Activated naive CD4-positive, alpha-beta T cell (primary cell): Measurements from ENCODE around the gene YPEL2.

Source experiments
- DNase-seq, 4 experiments: peaks; one replicate each; lab custom pipeline; 2025; lab: John Stamatoyannopoulos, UW

YPEL2 gene

DNA sequence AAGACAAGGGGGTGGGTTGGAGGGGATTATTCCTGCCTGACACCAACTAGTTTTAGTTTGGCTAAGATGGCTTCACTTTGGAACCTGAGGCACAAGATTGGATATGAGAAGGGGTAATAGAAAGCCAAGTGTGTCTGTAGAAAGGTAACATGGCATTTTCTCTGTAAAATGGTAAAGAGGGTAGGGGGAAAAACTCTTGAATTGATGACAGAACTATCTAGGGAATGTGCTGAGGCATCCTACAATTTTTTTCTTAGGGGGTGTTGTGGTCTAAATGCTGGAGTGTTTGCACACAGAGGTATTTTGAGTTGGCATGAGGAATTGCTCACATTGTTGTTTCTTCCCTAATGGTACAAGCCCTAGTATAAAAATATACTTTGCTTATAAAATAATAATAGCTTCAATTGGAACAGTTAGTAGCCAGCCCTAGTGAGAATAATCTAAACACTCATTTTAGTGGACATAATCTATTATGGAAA is 25.8 kb downstream of the YPEL2 start:
- DNase-seq: no peak

DNA sequence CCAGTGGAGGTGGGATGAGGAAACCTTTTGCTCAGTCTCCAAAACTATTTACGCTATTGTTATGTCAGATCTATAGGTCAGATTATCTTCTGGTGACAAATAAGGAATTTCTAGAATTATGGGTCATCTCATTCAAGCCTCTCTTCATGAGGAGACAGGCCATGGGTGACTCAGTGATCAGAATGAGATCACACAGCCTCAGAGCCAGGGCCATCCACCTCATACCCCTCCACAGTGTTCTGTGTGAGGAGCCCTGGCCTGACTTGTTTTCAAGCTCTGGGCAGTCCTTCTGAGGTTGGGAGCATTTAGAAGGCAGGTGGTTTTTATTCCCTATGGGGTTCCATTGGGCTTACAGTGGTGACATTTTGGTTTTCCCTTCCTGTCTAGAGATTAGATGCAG is 26.5 kb downstream of the YPEL2 start:
- DNase-seq: no peak

DNA sequence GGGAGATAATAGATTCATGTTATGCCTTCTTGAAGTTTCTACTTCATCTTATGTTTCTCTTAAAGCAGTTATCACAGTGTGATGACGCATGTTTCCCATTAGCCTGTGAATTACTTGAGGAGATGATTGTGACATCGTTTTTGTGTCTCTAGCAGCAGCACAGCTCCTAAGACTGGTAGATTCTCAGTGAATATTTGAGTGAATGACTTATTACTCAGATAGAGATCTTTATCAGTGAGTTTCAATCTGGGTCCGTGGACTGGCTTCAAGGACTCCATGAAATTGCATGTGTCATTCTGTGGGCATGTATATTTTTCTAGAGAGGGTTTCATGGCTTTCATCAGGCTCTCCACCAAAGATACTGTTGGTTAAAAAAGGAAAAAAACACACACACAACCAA is 29.9 kb downstream of the YPEL2 start:
- no peak for DNase-seq

DNA sequence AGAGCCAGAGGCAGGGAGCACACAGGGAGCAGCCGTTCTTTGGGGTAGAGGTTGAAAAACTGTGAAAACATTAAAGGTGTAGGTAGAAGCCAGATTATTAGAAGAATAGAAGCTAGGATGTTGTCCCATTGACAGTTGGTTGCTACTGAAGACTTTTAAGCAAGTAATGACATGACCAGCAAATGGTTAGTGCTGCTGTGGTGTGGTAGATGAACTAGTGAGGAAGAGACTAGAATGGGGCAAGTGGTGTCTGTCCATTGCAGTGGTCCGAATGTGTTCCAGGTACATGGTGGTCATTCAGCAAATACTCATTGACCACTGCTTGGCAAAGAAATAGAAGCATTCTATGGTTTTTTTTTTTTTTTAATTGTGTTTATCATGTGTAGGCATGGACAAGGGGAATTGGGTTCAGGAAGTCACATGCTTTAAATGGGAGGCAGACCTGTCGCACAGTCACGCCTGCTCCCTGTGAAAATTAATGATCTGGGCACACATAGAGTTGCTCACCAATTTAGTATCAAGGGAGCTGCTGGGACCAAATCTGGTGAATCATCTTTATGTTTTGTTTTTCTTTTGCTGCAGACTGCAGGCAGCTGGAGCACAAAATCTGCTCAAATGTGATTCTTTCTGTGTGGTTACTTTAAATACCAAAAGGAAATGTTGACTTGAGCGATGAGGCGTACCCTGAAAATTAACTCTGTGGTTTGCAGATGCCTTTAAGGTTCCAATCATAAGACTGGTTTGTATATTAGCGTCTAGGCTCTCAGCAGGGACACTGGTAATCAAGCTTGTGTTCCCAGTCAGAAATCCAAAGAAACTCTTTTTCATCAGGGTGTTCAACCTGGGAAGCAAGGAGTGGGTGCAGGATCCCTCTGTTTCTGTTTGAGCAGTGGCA is 30.7 kb downstream of the YPEL2 start:
- DNase-seq: peak in 1 of 4 experiments; percentile 21

DNA sequence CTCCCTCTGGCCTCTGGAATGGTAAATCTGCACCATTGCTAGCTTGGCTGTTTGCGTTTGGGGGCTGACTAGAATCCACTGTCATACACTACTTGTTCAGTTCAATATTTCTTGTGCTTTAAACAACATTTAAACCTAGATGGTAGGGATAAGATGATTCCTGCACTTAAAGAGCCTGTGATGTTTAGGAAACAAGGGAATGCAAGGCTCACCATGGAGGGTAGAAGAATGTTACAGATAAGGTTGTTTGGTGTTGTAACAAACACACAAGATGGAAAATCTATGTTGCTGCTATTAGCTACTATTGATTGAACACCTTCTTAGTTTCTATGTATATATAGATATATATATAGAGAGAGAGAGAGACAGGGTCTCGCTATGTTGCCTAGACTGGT is 31.4 kb downstream of the YPEL2 start:
- DNase-seq: no peak

DNA sequence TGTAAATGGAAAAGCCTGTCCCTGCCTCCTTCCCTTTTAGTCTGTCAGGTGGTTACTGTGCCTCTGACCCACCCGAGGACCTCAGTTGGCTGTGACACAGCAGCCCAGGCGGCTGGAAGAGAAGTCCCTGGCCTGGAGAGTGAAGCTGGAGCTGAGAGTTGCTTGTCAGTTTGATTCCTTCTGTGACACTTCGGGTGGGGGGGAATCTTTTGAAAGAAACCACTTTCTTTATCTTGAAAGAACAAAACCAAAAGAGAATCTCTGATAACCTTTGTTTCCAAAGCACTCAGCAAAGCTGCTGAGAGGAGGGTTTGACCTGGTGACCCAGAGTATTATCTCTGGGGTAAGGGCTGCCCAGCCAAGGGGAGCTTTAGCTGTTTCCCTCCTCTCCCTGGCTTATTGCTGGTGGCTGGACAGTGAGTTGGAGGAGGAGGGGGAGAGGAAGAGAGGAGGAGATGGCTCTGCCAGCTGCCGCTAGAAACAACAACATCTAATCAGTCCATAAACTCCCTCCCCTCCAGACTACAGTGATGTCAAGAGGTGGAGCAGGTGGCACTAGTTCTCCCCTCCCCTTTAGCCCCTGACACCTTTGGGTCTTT is 34.0 kb downstream of the YPEL2 start:
- DNase-seq: no peak

DNA sequence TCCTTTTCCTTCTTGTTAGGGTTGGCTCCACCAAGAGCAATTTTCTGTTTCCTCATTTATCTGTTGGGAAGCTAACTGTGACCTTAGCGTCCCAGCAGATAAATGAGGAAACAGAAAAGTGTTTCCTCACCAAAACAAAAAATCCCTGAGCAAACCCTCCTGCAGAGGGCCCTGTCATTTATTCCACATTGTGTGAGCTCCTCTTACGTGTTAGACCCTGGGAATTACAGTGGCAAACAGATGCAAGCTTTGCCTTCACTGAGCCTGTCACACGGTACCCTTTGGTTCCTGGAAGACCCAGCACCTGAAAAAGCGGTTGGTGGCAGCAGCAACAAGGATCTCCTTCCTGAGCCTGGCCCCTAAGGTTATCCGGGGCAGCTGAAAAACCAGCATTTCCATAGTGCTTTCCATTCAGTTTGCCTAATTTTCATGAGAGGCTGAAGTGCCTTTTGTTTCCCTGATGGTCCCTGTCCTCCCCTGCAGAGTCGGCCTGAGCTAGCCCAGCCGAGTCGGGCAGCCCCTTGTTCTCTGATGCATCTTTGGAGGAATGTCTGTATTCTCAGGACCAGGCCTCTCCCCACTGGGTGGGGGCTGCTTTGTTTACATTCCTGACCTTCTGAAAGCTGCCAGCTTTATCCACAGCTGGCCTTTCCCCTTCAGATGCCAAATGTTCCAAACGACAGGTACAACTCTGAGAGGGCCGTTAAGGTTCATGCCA is 34.7 kb downstream of the YPEL2 start:
- no peak for DNase-seq

DNA sequence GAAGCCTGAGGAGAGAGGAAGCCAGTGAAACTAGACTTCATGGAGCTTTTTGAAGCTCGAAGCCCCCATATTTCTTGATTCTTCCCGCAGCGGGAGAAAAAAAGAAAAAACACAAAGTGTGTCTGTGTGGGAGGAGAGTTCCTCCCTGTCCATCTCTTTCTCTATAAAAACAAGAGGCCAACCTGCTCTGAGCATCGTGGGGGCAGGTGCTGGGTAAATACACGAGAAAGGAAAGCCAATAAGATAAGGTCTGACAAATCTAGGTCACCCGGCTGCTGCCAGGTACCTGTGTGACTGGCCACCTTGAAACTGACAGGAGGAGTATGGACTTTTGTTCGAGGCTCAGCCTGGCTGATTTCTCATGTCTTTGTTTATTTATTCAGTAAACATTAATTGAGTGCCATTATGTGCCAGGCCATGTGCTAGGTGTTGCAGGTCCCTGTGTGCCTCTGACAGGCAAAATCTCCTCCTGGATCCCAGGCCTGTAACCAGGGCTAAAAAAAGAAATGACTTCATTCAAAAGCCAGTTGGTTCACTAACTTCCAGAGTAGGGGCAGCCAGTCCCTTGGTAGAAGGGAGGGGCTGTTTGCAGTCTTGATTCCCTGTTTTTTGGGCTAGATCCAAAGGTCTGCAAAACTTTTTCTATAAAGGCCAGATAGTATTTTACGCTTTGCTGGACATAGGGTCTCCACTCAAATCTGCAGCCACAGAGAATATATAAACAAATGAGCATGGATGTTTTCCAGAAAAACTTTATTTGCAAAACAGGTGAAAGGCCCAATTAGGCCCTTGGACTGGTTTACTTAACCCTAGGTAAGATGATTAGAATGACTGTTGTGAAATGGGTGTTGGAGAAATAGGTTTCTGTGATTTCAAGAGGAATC is 35.6 kb downstream of the YPEL2 start:
- no peak for DNase-seq

DNA sequence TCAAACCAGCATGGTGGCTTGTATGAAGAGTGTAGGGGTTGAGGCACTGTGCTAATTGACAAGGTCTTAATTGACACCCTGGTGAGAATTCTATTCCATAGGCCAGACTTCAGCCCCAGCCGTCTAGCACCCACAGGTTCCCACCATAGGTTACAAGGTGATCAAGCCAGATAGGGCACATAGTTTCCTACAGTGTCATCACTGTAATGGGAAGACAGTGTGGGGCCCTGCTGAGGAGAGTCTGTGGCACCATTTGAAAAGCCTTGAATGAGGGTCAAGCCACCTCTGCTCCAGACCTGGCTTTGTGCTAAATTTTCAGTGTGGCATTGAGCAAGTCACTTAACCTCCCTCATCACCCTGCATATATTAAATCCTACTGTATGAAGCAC is 36.2 kb downstream of the YPEL2 start:
- no peak for DNase-seq

DNA sequence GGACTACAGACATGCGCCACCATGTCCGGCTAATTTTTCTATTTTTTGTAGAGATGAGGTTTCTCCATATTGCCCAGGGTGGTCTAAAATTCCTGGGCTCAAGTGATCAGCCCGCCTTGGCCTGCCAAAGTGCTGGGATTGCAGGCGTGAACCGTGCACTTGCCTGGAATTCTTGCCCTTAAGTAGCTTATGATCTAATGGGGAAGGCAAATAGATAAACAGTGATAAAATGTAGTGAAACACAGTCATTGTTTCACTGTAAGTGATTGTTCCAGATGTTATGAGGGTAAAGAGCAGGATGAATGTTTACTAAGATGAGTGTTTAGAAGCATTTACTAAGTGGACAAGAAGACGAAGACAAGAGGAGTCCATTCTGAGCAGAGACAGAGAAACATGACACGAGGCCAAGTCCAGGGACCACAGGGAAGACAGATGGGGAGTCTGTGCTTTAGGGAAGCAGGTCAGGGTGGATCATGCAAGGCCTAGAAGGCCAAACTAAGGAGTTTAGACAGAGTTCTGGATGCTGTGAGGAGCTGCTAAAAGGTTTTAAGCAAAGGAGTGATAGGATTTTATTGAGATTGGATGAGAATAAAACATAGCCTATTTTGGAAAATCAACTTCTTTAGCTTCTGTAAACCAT is 36.9 kb downstream of the YPEL2 start:
- DNase-seq: no peak

DNA sequence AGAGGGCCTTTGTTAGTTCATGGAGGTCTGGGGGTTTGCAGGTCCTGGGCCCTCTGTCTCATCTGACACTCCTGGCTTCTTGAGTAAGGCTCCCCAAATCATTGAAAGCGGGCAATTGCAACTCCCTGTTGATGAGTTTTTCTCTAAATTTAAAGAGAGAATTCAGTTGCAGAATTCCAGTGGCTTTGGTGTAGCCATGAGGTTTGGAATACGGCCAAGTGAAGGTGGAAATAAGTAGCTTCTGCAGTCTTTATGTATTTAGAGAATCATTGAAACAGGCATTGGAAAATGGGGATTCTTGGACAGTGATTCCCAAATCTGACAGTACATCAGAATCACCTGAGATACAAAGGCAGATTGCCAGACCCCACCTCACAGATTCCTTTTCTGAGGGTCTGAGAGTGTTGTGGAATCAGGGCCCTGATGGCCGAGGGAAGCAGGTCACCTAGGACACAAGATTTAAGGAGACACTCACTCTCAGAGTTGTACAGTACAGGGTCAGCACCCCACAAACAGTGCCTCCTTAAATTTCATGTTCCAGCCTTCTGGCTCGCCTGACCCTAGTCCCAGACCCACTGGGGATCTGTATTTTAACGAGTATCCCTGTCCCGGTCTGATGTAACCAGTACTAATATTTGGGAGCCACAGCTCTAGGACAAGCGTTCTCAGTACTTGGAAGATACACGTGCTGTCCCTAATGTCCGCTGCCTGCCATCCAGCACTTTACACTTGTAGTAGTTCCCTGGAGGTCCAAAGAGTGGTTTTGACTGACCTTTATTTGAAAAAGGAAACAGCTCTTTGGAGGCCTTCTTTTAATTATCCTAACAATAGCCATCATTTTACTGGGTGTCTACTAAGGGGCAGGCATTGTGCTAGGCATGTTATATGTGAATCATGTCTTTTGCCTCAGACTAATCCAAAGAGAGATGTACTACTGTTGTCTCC is 37.8 kb downstream of the YPEL2 start:
- no peak for DNase-seq

DNA sequence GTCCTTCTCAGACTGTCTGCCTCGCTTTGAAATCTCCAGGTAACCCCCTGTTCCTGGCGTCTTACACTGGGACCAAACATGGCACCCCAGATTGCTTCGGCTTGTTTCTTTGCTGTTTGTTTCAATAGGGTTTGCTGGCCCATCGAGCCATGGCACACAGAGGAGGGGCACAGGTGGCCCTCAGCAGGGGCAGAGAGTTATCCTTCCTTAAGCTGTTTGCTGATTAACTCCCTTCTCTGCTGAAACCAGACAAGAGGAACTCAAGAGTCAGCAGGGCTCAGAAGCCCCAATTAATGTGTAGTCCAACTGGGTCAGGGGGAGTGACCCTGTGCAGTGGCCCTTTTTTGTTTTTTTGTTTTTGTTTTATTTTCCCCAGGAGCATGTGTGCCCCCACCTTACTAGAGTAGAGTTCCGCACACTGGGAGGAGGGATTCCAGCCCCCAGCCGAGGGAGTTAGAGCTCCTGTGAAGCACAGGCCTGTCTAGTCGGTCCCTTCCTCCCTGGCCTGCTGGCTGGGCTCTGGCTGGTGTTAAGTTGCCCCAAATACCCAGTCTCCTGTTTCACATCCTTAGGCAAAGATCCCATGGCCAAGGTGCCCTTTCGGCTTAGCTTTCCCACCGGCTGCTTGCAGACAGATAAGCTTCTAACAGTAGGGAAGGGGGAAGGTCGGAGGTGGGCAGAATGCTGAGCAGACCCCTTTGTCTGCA is 39.3 kb downstream of the YPEL2 start:
- DNase-seq: no peak

DNA sequence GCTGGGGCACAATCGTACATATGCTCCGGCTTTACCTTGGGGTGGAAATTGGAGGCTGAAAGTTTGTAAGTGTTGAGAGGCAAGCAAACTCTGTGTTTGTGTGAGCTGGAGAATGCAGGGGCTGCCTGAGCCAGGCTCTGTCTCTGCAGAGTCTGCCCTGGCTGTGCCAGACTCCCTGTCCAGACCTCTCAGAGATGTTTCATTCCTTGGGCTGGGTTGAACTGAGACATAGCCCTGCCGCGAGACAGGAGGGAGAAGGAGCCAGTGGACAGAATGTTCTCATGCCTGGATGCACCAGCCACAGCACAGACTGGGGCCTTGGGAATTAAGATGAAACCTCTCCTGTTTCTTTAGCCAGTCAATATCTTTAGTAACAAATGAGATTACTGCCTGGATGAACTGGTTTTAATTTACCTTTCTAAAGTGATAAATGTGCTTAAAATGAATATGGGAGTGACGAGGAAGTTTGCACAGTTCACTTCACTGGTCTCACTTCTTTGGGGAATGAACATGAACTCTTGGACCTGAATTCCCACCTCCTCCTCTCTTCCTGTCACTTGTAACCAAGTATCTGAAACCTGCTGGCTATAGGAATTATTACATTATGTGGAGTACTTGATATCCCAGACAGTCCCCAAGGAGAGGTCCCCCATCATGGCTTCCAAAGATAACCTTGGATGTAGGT is 40.1 kb downstream of the YPEL2 start:
- DNase-seq: no peak

DNA sequence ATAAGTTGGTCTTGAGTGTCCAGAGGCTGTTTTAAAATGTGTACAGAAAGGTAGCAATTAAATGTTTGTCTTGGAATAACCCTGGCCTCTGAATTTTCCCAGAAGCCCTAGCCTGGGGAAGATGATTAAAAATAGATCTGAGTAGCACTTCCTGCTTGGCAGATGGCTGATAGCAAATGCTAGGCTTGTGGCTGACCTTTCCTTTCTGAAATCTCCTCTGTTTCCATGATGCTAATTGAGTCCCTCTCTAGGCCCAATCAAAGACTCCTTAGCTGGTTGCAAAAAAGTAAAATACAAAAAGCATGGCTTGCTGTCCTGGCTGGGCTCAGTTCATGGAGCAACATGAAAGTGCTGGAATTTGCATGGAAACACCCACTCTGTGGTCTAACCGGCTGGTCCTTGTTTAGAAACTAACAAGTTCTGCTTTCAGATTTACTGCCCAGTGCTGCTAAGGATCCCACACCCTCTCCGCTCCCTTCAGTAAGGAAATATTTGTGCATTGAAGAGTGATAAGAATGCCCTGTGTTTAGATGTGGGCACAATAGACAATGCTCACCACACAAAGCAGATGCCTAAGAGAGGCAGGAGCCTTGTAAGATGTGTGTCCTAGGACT is 40.8 kb downstream of the YPEL2 start:
- DNase-seq: no peak

DNA sequence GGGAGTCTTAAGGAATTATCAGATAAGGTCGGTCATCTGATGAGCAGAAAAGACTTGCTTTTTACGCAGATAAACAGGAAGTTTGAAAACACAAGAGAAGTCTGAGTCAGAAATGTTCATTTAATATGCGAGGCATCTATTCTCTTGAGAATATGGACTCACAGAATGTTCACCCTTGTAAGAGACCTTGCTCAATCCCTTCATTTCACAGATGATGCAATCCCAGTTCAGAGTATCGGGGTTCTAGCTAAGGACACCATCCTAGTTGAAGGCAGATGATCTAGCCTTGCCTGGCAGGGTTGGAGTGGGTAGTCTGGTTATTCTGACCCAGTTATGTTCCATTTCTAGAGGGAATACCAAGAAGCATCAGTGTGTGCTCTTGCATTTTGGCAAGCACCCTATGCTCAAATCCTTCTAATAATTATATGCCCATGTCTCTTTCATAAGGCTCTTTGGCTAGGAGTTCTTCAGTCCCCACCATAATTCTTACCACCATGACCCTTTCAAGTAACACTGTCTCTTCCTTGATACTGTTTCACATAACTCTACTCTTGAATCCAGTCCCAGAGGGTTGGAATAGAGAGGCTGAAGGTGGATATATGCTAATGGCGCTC is 42.5 kb downstream of the YPEL2 start:
- no peak for DNase-seq

DNA sequence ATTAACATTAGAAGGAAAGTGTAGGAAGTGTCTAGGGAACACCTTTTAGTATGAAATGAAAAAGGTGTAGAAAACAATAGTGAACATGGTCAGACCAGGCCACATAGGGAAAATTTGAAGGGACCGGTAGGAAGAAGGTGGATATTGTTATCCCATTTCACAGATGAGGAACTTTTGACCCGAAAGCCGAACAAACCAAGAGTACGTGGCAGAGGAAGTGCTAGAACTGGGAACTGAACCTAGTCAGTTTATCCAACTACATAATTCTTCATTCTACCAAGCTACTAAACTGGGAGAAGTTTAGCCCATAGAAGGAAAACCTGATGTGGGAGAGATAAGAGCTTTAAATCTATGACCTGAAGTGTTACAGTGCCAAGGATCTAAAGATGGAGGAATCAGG is 43.2 kb downstream of the YPEL2 start:
- no peak for DNase-seq

DNA sequence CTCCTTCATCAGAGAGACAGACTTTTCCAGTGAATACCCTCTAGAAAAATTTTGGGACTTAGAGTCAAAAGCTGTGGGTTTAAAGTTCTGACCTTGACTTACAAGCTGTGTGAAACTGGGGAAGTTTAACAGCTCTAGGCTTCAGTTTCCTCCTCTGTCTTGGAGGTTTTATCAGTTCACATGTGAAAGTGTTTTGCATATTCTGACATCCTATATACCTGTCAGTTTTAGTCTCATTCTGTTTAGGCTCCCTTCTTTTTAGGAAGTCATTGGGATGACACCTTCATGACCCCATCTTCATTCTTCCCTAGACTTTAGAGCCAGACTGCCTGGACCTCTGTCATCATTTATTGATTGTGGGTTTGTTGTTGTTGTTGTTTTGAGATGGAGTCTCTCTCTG is 44.4 kb downstream of the YPEL2 start:
- DNase-seq: no peak

DNA sequence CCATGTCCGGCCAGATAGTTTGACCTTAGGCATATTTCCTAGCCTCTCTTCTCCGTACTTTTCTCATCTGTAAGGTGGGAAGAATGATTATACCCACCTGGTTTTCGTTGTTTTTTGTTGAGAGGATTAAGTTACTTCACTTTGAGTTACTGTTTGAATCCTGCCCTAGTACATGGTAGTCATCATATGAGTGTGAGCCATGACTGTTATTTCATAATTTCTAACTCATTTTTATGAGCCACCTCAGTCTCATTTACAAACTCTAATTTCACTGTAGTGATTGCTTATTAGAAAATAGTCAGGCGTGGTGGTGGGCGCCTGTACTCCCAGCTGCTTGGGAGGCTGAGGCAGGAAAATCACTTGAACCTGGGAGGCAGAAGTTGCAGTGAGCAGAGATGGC is 45.1 kb downstream of the YPEL2 start:
- DNase-seq: no peak
